ENCODE measurements around the gene CD47. TPM values are rescaled to one million over a fixed set of nuclear protein-coding genes. Genes with fewer than 3 reads are reported as not detected.

Gene CD47
- total and polyA plus RNA-seq, 2 donors (not counting 1 experiment from before 2014, with no cell fraction given): 86.4 to 259 TPM

DNA sequence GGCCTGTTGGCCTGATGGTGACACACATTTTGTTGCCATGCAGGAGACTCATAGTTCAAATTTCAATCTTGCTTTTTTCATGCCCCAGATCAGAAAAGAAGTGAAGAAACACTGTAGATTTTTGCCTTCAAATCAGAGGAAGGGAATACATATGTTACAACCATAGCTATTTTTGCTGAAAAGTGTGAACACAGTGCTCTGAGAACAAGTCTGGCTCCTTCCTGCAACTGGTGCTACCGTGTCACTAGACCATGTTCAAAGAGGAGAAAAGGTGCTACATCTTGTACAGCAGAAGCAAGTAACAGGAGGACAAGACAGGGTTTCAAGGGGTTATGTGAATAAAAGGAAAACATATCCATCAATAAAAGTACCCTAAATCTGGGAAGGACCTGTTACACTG, 44.6 kb downstream of the CD47 start:
- H3K27ac Mint-ChIP-seq: peak overlapping the region; percentile 11
- POLR2A ChIA-PET: no interaction called here
- intact Hi-C loops (cut with micrococcal nuclease): no loop called here
- Histone ChIP-seq H3K4me1 (ENCODE audit: control insufficient read depth in 2 of 2, insufficient read depth in 2 of 2, low read length in 2 of 2) (no peaks in the 10 kb centered on the region), H3K36me3 (replicated peaks in 1 of 2; ENCODE audit: control extremely low read depth in 1 of 2, control insufficient read depth in 1 of 2, extremely low read depth in 1 of 2, insufficient read depth in 2 of 2, low read length in 1 of 2) (peaks cover 4 to 77% of the 10 kb centered on the region in 2 experiments), H3K4me3 (ENCODE audit: control extremely low read depth in 1 of 5, extremely low read depth in 1 of 5, insufficient read depth in 1 of 5, low read depth in 2 of 5, low read length in 4 of 5) (no peak overlapping the region), H2AFZ (ENCODE audit: insufficient read depth, low read depth, low read length, poor library complexity, severe bottlenecking) (no peak overlapping the region), H3K79me2 (ENCODE audit: control insufficient read depth, insufficient read depth, low read length) (peaks cover 5% of the 10 kb centered on the region), H3K4me2 (replicated peaks; ENCODE audit: low read depth, low read length, poor library complexity, severe bottlenecking) (no peak overlapping the region), H3K9me3 (ENCODE audit: control extremely low read depth in 1 of 3, control insufficient read depth in 2 of 3, insufficient read depth in 1 of 3, low read length in 2 of 3) (no peaks in the 10 kb centered on the region), H3K27ac (ENCODE audit: low read length in 2 of 2) (peak overlapping the region in 1 of 2 donors; percentile 10), H3K27me3 (replicated peaks in 1 of 4; ENCODE audit: control extremely low read depth in 1 of 4, control insufficient read depth in 3 of 4, insufficient read depth in 4 of 4, low read length in 3 of 4) (no peaks in the 10 kb centered on the region), H4K20me1 (ENCODE audit: control insufficient read depth, insufficient read depth, low read length, poor library complexity, severe bottlenecking) (peaks cover 7% of the 10 kb centered on the region), H3K9ac (ENCODE audit: low read length) (no peak overlapping the region)
- peaks cover 16% of the 10 kb centered on the region for H3K4me1 Mint-ChIP-seq
- H3K4me3 Mint-ChIP-seq: no peak overlapping the region
- H3K27me3 Mint-ChIP-seq: no peaks in the 10 kb centered on the region
- WGBS (ENCODE audit: insufficient coverage): no CpG with 5 or more reads among the region's 1 CpG
- CTCF ChIA-PET: interaction anchor here (1.4 kb wide), 1 partner anchor 119 kb away, joined by 3 read pairs; no protein-coding TSS in a partner anchor
- TF ChIP-seq CTCF (IDR thresholded peaks at IDR 0.05) (no peak), EZH2 (IDR thresholded peaks at IDR 0.05; ENCODE audit: borderline replicate concordance, insufficient read depth, low read depth, low read length, poor library complexity, severe bottlenecking) (no peak)
- H3K9me3 Mint-ChIP-seq (ENCODE audit: insufficient read depth): no peaks in the 10 kb centered on the region
- DNase-seq: no peak
- no peak for ATAC-seq (ENCODE audit: low read depth)

GRCh38 chr3:108044699-108045098, 46.1 kb downstream of the CD47 start:
- no peak overlapping the region for H3K4me3 Mint-ChIP-seq
- no peak overlapping the region for H3K4me2 ChIP-seq (replicated peaks; ENCODE audit: low read depth, low read length, poor library complexity, severe bottlenecking)
- TF ChIP-seq EZH2 (IDR thresholded peaks at IDR 0.05; ENCODE audit: borderline replicate concordance, insufficient read depth, low read depth, low read length, poor library complexity, severe bottlenecking): no peak
- no peak for TF ChIP-seq CTCF (IDR thresholded peaks at IDR 0.05)
- H3K27me3 Mint-ChIP-seq: no peaks in the 10 kb centered on the region
- intact Hi-C loops (cut with micrococcal nuclease): loop anchor here (5.0 kb wide), 1 partner anchor 33 kb away; no protein-coding TSS in a partner anchor
- POLR2A ChIA-PET: interaction anchor here (0.7 kb wide), 1 partner anchor 276 kb away, joined by 4 read pairs; no protein-coding TSS in a partner anchor
- no peak overlapping the region for H3K4me3 ChIP-seq (ENCODE audit: control extremely low read depth in 1 of 5, extremely low read depth in 1 of 5, insufficient read depth in 1 of 5, low read depth in 2 of 5, low read length in 4 of 5)
- H3K79me2 ChIP-seq (ENCODE audit: control insufficient read depth, insufficient read depth, low read length): no peaks in the 10 kb centered on the region
- peaks cover 4 to 76% of the 10 kb centered on the region in 2 experiments for H3K36me3 ChIP-seq (replicated peaks in 1 of 2; ENCODE audit: control extremely low read depth in 1 of 2, control insufficient read depth in 1 of 2, extremely low read depth in 1 of 2, insufficient read depth in 2 of 2, low read length in 1 of 2)
- H3K9me3 ChIP-seq (ENCODE audit: control extremely low read depth in 1 of 3, control insufficient read depth in 2 of 3, insufficient read depth in 1 of 3, low read length in 2 of 3): no peaks in the 10 kb centered on the region
- H4K20me1 ChIP-seq (ENCODE audit: control insufficient read depth, insufficient read depth, low read length, poor library complexity, severe bottlenecking): no peaks in the 10 kb centered on the region
- DNase-seq (no peak), ATAC-seq (ENCODE audit: low read depth) (no peak)
- H2AFZ ChIP-seq (ENCODE audit: insufficient read depth, low read depth, low read length, poor library complexity, severe bottlenecking): no peak overlapping the region
- peak overlapping the region in 1 of 2 donors; percentile 33 for H3K27ac ChIP-seq (ENCODE audit: low read length in 2 of 2)
- no peaks in the 10 kb centered on the region for H3K4me1 ChIP-seq (ENCODE audit: control insufficient read depth in 2 of 2, insufficient read depth in 2 of 2, low read length in 2 of 2)
- H3K27me3 ChIP-seq (replicated peaks in 1 of 4; ENCODE audit: control extremely low read depth in 1 of 4, control insufficient read depth in 3 of 4, insufficient read depth in 4 of 4, low read length in 3 of 4): no peaks in the 10 kb centered on the region
- no peak overlapping the region for H3K9ac ChIP-seq (ENCODE audit: low read length)
- peak overlapping the region; percentile 76 for H3K27ac Mint-ChIP-seq
- peaks cover 16% of the 10 kb centered on the region for H3K4me1 Mint-ChIP-seq
- CTCF ChIA-PET: no interaction called here
- H3K9me3 Mint-ChIP-seq (ENCODE audit: insufficient read depth): no peaks in the 10 kb centered on the region
